SK-N-SH (cell line): ENCODE data around the gene RALGDS. TPM values are rescaled to one million over a fixed set of nuclear protein-coding genes. Genes with fewer than 3 reads are reported as not detected.

ENCODE experiments used
- CTCF ChIA-PET: fragments of 300-600, 350-600 bp; formaldehyde crosslinking; extraction: SDS; loops from one replicate; lab custom pipeline; 2021; lab: Yijun Ruan, JAX
- POLR2A ChIA-PET: fragments of 350-600 bp; sonication (Branson Sonifier 250); formaldehyde crosslinking; extraction: SDS; loops from one replicate; lab custom pipeline; 2020; ENCODE audit warnings: antibody characterized with exemption, inconsistent platforms; lab: Yijun Ruan, JAX
- DNase-seq: peaks from one replicate; pipeline ENCODE4 v3.0.0; 2012
- H2AFZ ChIP-seq: fragments of 200-600 bp; sonication (generic); 2 replicates; pipeline ENCODE4 v1.8.1; 2016; ENCODE audit warnings: antibody characterized with exemption, mild to moderate bottlenecking, low read depth
- H3F3A ChIP-seq: fragments of 200-600 bp; sonication (generic); replicated peaks from 2 replicates; pipeline ENCODE3; 2016; ENCODE audit warnings: antibody characterized with exemption, mild to moderate bottlenecking; ENCODE audit not compliant: insufficient read depth
- H3K27ac ChIP-seq, 2 experiments: fragments of 200-500 bp in 1 of 2; fragments of 200-600 bp in 1 of 2; sonication (Bioruptor generic) in 1 of 2; sonication (generic), shearing (Covaris generic) in 1 of 2; 2 replicates each; pipeline versions ENCODE4 v1.5.1 to v1.6.1; 2014 to 2016; ENCODE audit warnings: low read depth in 2 of 2, inconsistent platforms in 1 of 2, low read length in 1 of 2, mild to moderate bottlenecking in 1 of 2, mixed read lengths in 1 of 2
- H3K27me3 ChIP-seq: fragments of 200-600 bp; sonication (generic), shearing (Covaris generic); 2 replicates; pipeline ENCODE4 v1.6.1; 2016; ENCODE audit warnings: mixed run types; ENCODE audit not compliant: insufficient read depth
- H3K36me3 ChIP-seq, 2 experiments: fragments of 200-500 bp in 1 of 2; fragments of 200-600 bp in 1 of 2; sonication (Bioruptor generic) in 1 of 2; sonication (generic) in 1 of 2; replicated peaks in 1 of 2; 2 replicates each; pipeline versions ENCODE3 to v1.5.1; 2014 to 2016; ENCODE audit warnings: low read length in 1 of 2, mild to moderate bottlenecking in 1 of 2; ENCODE audit not compliant: insufficient read depth in 2 of 2, control insufficient read depth in 1 of 2
- H3K4me1 ChIP-seq, 2 experiments: fragments of 200-500 bp in 1 of 2; fragments of 200-600 bp in 1 of 2; sonication (Bioruptor generic) in 1 of 2; sonication (generic), shearing (Covaris generic) in 1 of 2; 2 replicates each; pipeline versions ENCODE4 v1.5.1 to v1.6.1; 2014 to 2016; ENCODE audit warnings: low read depth in 1 of 2, low read length in 1 of 2, mixed run types in 1 of 2; ENCODE audit not compliant: insufficient read depth in 2 of 2, control insufficient read depth in 1 of 2
- H3K4me2 ChIP-seq: fragments of 200-600 bp; sonication (generic), shearing (Covaris generic); 2 replicates; pipeline ENCODE4 v1.6.1; 2017; ENCODE audit warnings: mixed run types
- H3K4me3 ChIP-seq, 2 experiments: fragments of 200-500 bp in 1 of 2; fragments of 200-600 bp in 1 of 2; sonication (Bioruptor generic) in 1 of 2; sonication (generic), shearing (Covaris generic) in 1 of 2; 2 replicates each; pipeline versions ENCODE4 v1.5.1 to v1.8.1; 2014 to 2016; ENCODE audit warnings: low read depth in 2 of 2, inconsistent platforms in 1 of 2, low read length in 1 of 2, mild to moderate bottlenecking in 1 of 2, mixed read lengths in 1 of 2, moderate library complexity in 1 of 2
- H3K79me2 ChIP-seq: fragments of 200-600 bp; sonication (generic); 2 replicates; pipeline ENCODE4 v1.8.1; 2017; ENCODE audit warnings: mild to moderate bottlenecking; ENCODE audit not compliant: insufficient read depth
- H3K9ac ChIP-seq: fragments of 200-600 bp; sonication (generic); 2 replicates; pipeline ENCODE4 v1.6.1; 2017; ENCODE audit warnings: mixed run types
- H3K9me2 ChIP-seq: fragments of 200-600 bp; sonication (generic); 2 replicates; pipeline ENCODE4 v1.6.1; 2017; ENCODE audit warnings: mixed run types
- H3K9me3 ChIP-seq: fragments of 200-600 bp; sonication (generic); 2 replicates; pipeline ENCODE4 v1.6.1; 2017; ENCODE audit warnings: mixed run types, mild to moderate bottlenecking, moderate library complexity
- H4K20me1 ChIP-seq: fragments of 200-600 bp; sonication (generic); 2 replicates; pipeline ENCODE4 v1.6.1; 2017; ENCODE audit warnings: mild to moderate bottlenecking, mixed run types; ENCODE audit not compliant: insufficient read depth
- FOXJ3 ChIP-seq: sonication (generic); formaldehyde crosslinking; IDR thresholded peaks from 2 replicates; pipeline ENCODE4 v1.5.1; 2020; ENCODE audit warnings: mild to moderate bottlenecking, missing genetic modification reagents
- FOXM1 ChIP-seq: IDR thresholded peaks from 2 replicates; pipeline ENCODE4 v1.4.0; 2012; ENCODE audit warnings: low read depth, mild to moderate bottlenecking
- IRF3 ChIP-seq: fragments of 150-350 bp; IDR thresholded peaks from 2 replicates; pipeline ENCODE4 v1.6.1; 2016; ENCODE audit warnings: mild to moderate bottlenecking, low read depth, low read length
- JUND ChIP-seq: IDR thresholded peaks from 2 replicates; pipeline ENCODE4 v1.4.0; 2012
- MEF2A ChIP-seq: IDR thresholded peaks from 2 replicates; pipeline ENCODE4 v1.4.0; 2012; ENCODE audit warnings: low read depth, borderline replicate concordance
- MXI1 ChIP-seq: IDR thresholded peaks from 2 replicates; pipeline ENCODE4 v1.6.1; 2012; ENCODE audit warnings: mild to moderate bottlenecking, low read depth, low read length, improper control_type of control experiment
- NFIC ChIP-seq: IDR thresholded peaks from 2 replicates; pipeline ENCODE4 v1.4.0; 2012; ENCODE audit warnings: borderline replicate concordance
- PBX3 ChIP-seq: IDR thresholded peaks from 2 replicates; pipeline ENCODE4; 2012
- POLR2AphosphoS5 ChIP-seq: IDR thresholded peaks from 2 replicates; pipeline ENCODE4 v1.6.1; 2012; ENCODE audit warnings: low read depth, low read length
- RFX5 ChIP-seq: IDR thresholded peaks from 2 replicates; pipeline ENCODE4 v1.6.1; 2012; ENCODE audit warnings: mild to moderate bottlenecking, improper control_type of control experiment, low read length
- WGBS: methylation state at CpG from one replicate; pipeline ENCODE4 v1.1.6; 2017; ENCODE audit warnings: low lambda C conversion rate; 5-methylcytosine and 5-hydroxymethylcytosine counted together
- polyA plus RNA-seq, 3 experiments: library from polyadenylated mRNA; depleted of rRNA; stranded (reverse); fragments of >200 nt; gene quantifications; 2 replicates each; pipeline ENCODE4 v1.2.3, GENCODE V29; 2012

The RALGDS gene
- polyA plus RNA-seq, 1 of the 3 experiments (the other 2 are of a cell fraction), result 64.7 TPM

- Histone ChIP-seq H3F3A (peaks cover 4% of the 10 kb centered on the region), H4K20me1 (peaks cover 82% of the 10 kb centered on the region), H3K9me2 (no peaks in the 10 kb centered on the region), H3K27ac (peak overlapping the region in 1 of 2 experiments; percentile 58; a peak in 2 of 4 replicates), H3K4me3 (no peak overlapping the region), H3K9me3 (no peaks in the 10 kb centered on the region), H3K79me2 (peaks cover 41% of the 10 kb centered on the region; the same call in 1 of the 2 replicates), H3K4me1 (peaks cover 0 to 73% of the 10 kb centered on the region in 2 experiments; a peak in 3 of 4 replicates), H3K4me2 (no peak overlapping the region), H2AFZ (no peak overlapping the region), H3K27me3 (no peaks in the 10 kb centered on the region), H3K9ac (no peak overlapping the region), H3K36me3 (peaks cover 0 to 2% of the 10 kb centered on the region in 2 experiments)
- WGBS, result 81% methylated on average over 16 of the region's 18 CpGs
- no peak for DNase-seq
- CTCF ChIA-PET, result interaction anchor here (0.8 to 11.6 kb wide), 16 partner anchors 9 to 187 kb away, joined by 3 to 810 read pairs (median 10); partner anchors contain the start of genes CEL, GFI1B, GTF3C5 and RALGDS
- no peak for TF ChIP-seq MEF2A
- TF ChIP-seq FOXJ3 (CRISPR knock-in tag), result no peak
- TF ChIP-seq PBX3, result no peak
- TF ChIP-seq POLR2AphosphoS5, result no peak
- TF ChIP-seq NFIC, result no peak
- TF ChIP-seq RFX5, result no peak
- no peak for TF ChIP-seq JUND
- TF ChIP-seq IRF3, result no peak
- TF ChIP-seq FOXM1, result no peak
- POLR2A ChIA-PET, result interaction anchor here (1.4 to 3.0 kb wide), 4 partner anchors 10 to 112 kb away, joined by 7 to 21 read pairs (median 10); partner anchors contain the start of gene GTF3C5
These were observed 21.9 kb upstream of the RALGDS start for GRCh38 chr9:133142684-133143622.

DNA sequence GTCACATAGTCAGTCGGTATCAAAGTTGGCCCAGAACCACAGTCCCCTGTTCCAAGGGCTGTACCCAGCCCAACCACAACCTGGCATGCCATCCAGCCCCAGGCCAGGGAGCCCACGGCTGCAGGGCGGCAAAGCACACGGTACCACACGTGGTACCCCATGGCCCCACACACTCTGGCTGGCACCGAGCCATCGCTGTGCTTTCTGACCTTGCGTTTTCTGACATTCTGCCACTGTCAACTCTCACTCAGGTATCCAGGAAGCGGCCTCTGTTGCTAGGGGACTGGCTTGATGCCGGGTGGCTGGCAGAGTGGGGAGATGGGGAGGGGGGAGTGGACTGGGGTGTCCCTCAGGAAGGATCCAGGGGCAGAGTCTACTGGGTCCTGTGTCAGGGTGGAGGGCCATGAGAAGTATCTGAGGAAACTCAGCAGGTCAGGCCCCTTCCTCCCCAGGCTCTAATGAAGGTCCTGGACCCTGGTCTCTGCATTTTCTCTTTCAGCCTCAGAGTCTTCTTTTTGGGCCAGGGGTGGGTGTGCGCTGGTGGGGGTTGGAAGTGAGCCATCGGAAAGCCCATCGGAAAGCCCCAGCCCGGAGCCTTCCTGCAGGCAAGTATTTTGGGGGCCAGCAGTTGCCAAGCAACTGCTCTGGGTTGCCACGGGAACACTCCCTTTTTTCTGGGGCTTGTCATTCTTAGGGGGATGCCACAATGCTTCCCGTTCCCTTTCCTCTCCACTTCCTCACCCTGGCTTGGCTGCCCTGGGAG, 21.0 kb upstream of the RALGDS start:
- Histone ChIP-seq H3K79me2 (peaks cover 38% of the 10 kb centered on the region; the same call in 1 of the 2 replicates), H3K4me1 (peaks cover 0 to 64% of the 10 kb centered on the region in 2 experiments; a peak in 2 of 4 replicates), H4K20me1 (peaks cover 79% of the 10 kb centered on the region), H3K27me3 (no peaks in the 10 kb centered on the region), H3K4me2 (no peak overlapping the region), H2AFZ (no peak overlapping the region), H3K4me3 (no peak overlapping the region), H3K9me2 (no peaks in the 10 kb centered on the region), H3K27ac (peak overlapping the region in 1 of 2 experiments; percentile 58; a peak in 2 of 4 replicates), H3K36me3 (peaks cover 0 to 2% of the 10 kb centered on the region in 2 experiments), H3K9ac (no peak overlapping the region), H3F3A (no peaks in the 10 kb centered on the region), H3K9me3 (no peaks in the 10 kb centered on the region)
- 76% methylated on average over 9 of the region's 16 CpGs for WGBS
- ChIA-PET CTCF (interaction anchor here (2.6 to 11.6 kb wide), 5 partner anchors 8 to 114 kb away, joined by 9 to 810 read pairs (median 163); partner anchors contain the start of genes GTF3C5 and RALGDS), POLR2A (interaction anchor here (3.0 kb wide), 1 partner anchor 23 kb away, joined by 21 read pairs; no protein-coding TSS in a partner anchor)
- TF ChIP-seq MXI1 (peak; percentile 90), RFX5 (no peak)
- DNase-seq, result peak; percentile 87
